Panc1 (cell line): ENCODE data around the gene CCDC178.

Experiments used
- CTCF ChIP-seq: fragments of 450-650 bp; IDR thresholded peaks from 2 replicates; pipeline ENCODE4 v1.5.1; 2017; ENCODE audit warnings: mild to moderate bottlenecking
- POLR2AphosphoS5 ChIP-seq: IDR thresholded peaks from 2 replicates; pipeline ENCODE4 v1.6.1; 2012; ENCODE audit warnings: mild to moderate bottlenecking, low read depth, low read length, moderate library complexity
- REST ChIP-seq, 2 experiments: IDR thresholded peaks; 2 replicates each; pipeline ENCODE4 v1.6.1; 2011 to 2012; ENCODE audit warnings: low read depth in 2 of 2, control low read depth in 1 of 2, low read length in 1 of 2, mild to moderate bottlenecking in 1 of 2, moderate library complexity in 1 of 2; ENCODE audit not compliant: insufficient read depth in 1 of 2
- SIN3A ChIP-seq: IDR thresholded peaks from 2 replicates; pipeline ENCODE4 v1.6.1; 2012; ENCODE audit warnings: low read depth, mild to moderate bottlenecking, low read length, moderate library complexity, borderline replicate concordance; ENCODE audit not compliant: insufficient read depth
- TCF7L2 ChIP-seq: IDR thresholded peaks from 2 replicates; pipeline ENCODE4 v1.6.1; 2011; ENCODE audit warnings: mild to moderate bottlenecking, low read depth, low read length, inconsistent platforms

- TF ChIP-seq CTCF (0 out of 2 replicates have a peak, but pooled peaks have one; percentile 9), REST (IDR thresholded peaks at IDR 0.05; ENCODE audit: insufficient read depth in 1 of 2, low read depth in 2 of 2, low read length in 1 of 2) (no peak), TCF7L2 (no peak), POLR2AphosphoS5 (no peak), SIN3A (no peak)
Observed at GRCh38 chr18:33440060-33441043, at the start of gene CCDC178.
